ENCODE results near the gene GRAMD1B.

The GRAMD1B gene

DNA sequence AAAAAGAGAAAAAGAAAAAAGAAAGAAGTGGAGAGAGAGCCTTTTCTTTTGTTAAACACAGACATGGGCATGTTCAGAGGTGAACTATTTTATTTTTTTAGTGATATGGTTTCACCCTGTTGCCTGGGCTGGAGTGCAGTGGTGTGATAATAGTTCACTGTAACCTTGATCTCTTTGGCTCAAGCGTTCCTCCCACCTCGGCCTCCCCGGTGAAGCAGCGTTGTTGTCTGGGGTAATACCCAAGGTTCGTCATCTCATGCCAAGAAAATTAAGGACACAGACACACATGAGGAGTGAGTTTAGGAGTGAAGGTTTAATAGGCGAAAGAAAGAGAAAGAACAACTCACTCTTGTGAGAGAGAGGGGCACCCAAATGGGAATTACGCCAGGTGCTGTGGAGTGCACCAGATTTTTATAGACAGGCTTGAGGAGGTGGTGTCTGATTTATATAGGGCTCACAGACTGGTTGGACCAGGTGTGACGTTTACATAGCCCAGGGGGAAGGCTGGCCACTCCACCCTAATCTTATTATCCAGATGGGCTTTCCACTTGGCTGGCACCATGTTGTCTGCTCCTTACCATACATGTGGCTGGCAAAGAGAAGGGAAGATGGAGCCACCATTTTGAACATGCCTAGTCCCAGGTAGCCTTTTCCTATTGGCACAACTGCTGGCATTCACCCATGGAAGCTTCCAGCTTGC lies 42.3 kb downstream of the GRAMD1B start:
- H4K8ac ChIP-seq (ENCODE audit: low read depth, low read length): no peak overlapping the region
- no peak overlapping the region for H3K18ac ChIP-seq (ENCODE audit: low read length)
- no peaks in the 10 kb centered on the region for H3K27me3 ChIP-seq (ENCODE audit: insufficient read depth, low read length)
- no peak overlapping the region for H3K4me3 ChIP-seq (ENCODE audit: low read depth, low read length)
- no peaks in the 10 kb centered on the region for H3K36me3 ChIP-seq (ENCODE audit: control insufficient read depth in 1 of 2, insufficient read depth in 2 of 2, low read length in 2 of 2)
- no peak overlapping the region for H2BK120ac ChIP-seq (ENCODE audit: insufficient read depth, low read length, poor library complexity)
- H3K9ac ChIP-seq (ENCODE audit: low read length): no peak overlapping the region
- H4K91ac ChIP-seq (ENCODE audit: low read depth, low read length): no peak overlapping the region
- peak in 1 of 2 donors; percentile 46 for DNase-seq
- H3K23ac ChIP-seq (ENCODE audit: low read length): no peak overlapping the region
- H2AK5ac ChIP-seq (ENCODE audit: low read length): no peak overlapping the region
- no peak overlapping the region for H2BK5ac ChIP-seq (ENCODE audit: low read depth, low read length, poor library complexity)
- H3K27ac ChIP-seq (ENCODE audit: low read depth, low read length): no peak overlapping the region
- no peak overlapping the region for H2BK12ac ChIP-seq (ENCODE audit: low read length)
- no peaks in the 10 kb centered on the region for H3K9me3 ChIP-seq (ENCODE audit: insufficient read depth, low read depth, low read length)
- no peak overlapping the region for H3K14ac ChIP-seq (ENCODE audit: low read length)
- H3K4me2 ChIP-seq (ENCODE audit: low read length): no peak overlapping the region
- H3K4ac ChIP-seq (ENCODE audit: low read depth, low read length): no peak overlapping the region
- WGBS (ENCODE audit: extremely low coverage, insufficient coverage, insufficient read length): no CpG with 5 or more reads among the region's 8 CpGs
- no peak overlapping the region for H2AFZ ChIP-seq (ENCODE audit: insufficient read depth, low read length, poor library complexity)
- H4K12ac ChIP-seq (ENCODE audit: low read depth, low read length): no peak overlapping the region
- H3K4me1 ChIP-seq (ENCODE audit: control insufficient read depth in 1 of 2, insufficient read depth in 2 of 2, low read length in 2 of 2): peaks cover 0 to 7% of the 10 kb centered on the region in 2 experiments
- H3K79me1 ChIP-seq (ENCODE audit: low read length): no peaks in the 10 kb centered on the region
- H3K79me2 ChIP-seq (ENCODE audit: control insufficient read depth, insufficient read depth, low read length, poor library complexity): no peaks in the 10 kb centered on the region

DNA sequence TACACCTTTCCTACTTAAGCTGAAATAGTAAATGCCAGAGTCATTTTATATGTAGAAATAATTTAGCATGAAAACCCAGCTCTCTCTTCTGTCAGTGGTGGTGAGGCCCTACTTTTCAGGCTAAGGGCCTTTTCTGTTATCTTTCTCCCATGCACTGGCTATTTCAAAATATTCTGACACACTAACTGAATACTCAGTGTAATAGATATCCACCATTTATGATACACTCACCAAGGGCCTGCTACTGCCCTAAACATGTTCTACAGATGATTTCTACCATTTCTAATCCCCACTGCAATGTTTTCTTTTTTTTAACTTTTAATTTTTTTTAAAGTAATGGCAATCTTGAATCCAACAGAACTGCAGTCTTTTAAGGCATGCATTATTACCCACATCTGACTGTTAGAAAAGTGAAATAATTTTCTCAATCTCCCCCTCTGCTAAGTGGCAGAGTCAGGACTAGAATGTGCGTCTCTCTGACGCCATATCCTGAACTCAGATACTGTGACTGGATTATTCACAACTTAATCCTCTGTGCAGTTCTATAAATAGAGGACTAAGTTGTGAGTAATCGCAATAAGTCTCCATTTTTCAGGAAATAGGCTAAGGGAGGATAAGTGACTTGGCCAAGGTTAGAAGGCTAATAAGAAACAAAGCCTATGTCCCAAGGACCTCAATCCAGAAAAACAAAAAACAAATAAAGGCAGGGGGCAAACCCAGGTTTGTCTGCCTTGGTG lies 44.0 kb downstream of the GRAMD1B start:
- Histone ChIP-seq H2BK12ac (ENCODE audit: low read length) (no peak overlapping the region), H3K4me2 (ENCODE audit: low read length) (no peak overlapping the region), H4K12ac (ENCODE audit: low read depth, low read length) (no peak overlapping the region), H4K8ac (ENCODE audit: low read depth, low read length) (no peak overlapping the region), H3K4me3 (ENCODE audit: low read depth, low read length) (no peak overlapping the region), H2AFZ (ENCODE audit: insufficient read depth, low read length, poor library complexity) (no peak overlapping the region), H3K23ac (ENCODE audit: low read length) (no peak overlapping the region), H3K27me3 (ENCODE audit: insufficient read depth, low read length) (no peaks in the 10 kb centered on the region), H3K27ac (ENCODE audit: low read depth, low read length) (no peak overlapping the region), H3K36me3 (ENCODE audit: control insufficient read depth in 1 of 2, insufficient read depth in 2 of 2, low read length in 2 of 2) (no peaks in the 10 kb centered on the region), H3K79me1 (ENCODE audit: low read length) (peaks cover 1% of the 10 kb centered on the region), H4K91ac (ENCODE audit: low read depth, low read length) (no peak overlapping the region), H2BK120ac (ENCODE audit: insufficient read depth, low read length, poor library complexity) (no peak overlapping the region), H3K14ac (ENCODE audit: low read length) (no peak overlapping the region), H2BK5ac (ENCODE audit: low read depth, low read length, poor library complexity) (no peak overlapping the region), H3K9me3 (ENCODE audit: insufficient read depth, low read depth, low read length) (no peaks in the 10 kb centered on the region), H3K18ac (ENCODE audit: low read length) (no peak overlapping the region), H3K9ac (ENCODE audit: low read length) (no peak overlapping the region), H3K4ac (ENCODE audit: low read depth, low read length) (no peak overlapping the region), H3K4me1 (ENCODE audit: control insufficient read depth in 1 of 2, insufficient read depth in 2 of 2, low read length in 2 of 2) (peaks cover 0 to 7% of the 10 kb centered on the region in 2 experiments), H3K79me2 (ENCODE audit: control insufficient read depth, insufficient read depth, low read length, poor library complexity) (no peaks in the 10 kb centered on the region), H2AK5ac (ENCODE audit: low read length) (no peak overlapping the region)
- peak in 1 of 2 donors; percentile 42 for DNase-seq
- WGBS (ENCODE audit: extremely low coverage, insufficient coverage, insufficient read length): no CpG with 5 or more reads among the region's 3 CpGs

DNA sequence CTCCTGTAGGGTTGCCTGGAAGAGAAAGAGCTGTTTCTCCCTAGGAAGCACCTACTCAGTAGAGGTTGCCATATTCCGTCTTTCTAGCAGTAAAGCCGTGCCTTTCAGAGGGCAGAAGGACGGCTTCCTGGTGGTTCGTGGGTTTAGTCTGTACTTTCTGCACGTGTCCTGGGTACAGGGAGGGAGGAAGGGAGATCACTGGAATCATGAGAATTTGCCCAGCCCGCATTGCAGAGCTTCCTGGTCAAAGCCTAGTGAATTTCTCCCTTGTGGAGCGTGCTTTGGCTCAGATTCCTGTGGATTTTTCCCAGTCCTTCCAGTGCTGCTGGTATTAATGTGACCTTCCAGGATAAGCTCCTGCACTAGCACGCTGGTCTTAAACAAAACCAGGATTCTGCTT lies 44.9 kb downstream of the GRAMD1B start:
- Histone ChIP-seq H3K23ac (ENCODE audit: low read length) (no peak overlapping the region), H2BK5ac (ENCODE audit: low read depth, low read length, poor library complexity) (no peak overlapping the region), H3K4me3 (ENCODE audit: low read depth, low read length) (no peak overlapping the region), H2AFZ (ENCODE audit: insufficient read depth, low read length, poor library complexity) (no peak overlapping the region), H3K4ac (ENCODE audit: low read depth, low read length) (no peak overlapping the region), H4K12ac (ENCODE audit: low read depth, low read length) (no peak overlapping the region), H3K9ac (ENCODE audit: low read length) (no peak overlapping the region), H3K27me3 (ENCODE audit: insufficient read depth, low read length) (no peaks in the 10 kb centered on the region), H3K4me1 (ENCODE audit: control insufficient read depth in 1 of 2, insufficient read depth in 2 of 2, low read length in 2 of 2) (peaks cover 0 to 7% of the 10 kb centered on the region in 2 experiments), H3K18ac (ENCODE audit: low read length) (no peak overlapping the region), H2AK5ac (ENCODE audit: low read length) (no peak overlapping the region), H3K4me2 (ENCODE audit: low read length) (no peak overlapping the region), H3K14ac (ENCODE audit: low read length) (no peak overlapping the region), H3K36me3 (ENCODE audit: control insufficient read depth in 1 of 2, insufficient read depth in 2 of 2, low read length in 2 of 2) (no peaks in the 10 kb centered on the region), H3K79me1 (ENCODE audit: low read length) (peaks cover 1% of the 10 kb centered on the region), H2BK12ac (ENCODE audit: low read length) (no peak overlapping the region), H3K27ac (ENCODE audit: low read depth, low read length) (no peak overlapping the region), H3K9me3 (ENCODE audit: insufficient read depth, low read depth, low read length) (no peaks in the 10 kb centered on the region), H4K91ac (ENCODE audit: low read depth, low read length) (no peak overlapping the region), H4K8ac (ENCODE audit: low read depth, low read length) (no peak overlapping the region), H3K79me2 (ENCODE audit: control insufficient read depth, insufficient read depth, low read length, poor library complexity) (no peaks in the 10 kb centered on the region), H2BK120ac (ENCODE audit: insufficient read depth, low read length, poor library complexity) (no peak overlapping the region)
- peak; percentile 95 to 96 for DNase-seq
- no CpG with 5 or more reads among the region's 8 CpGs for WGBS (ENCODE audit: extremely low coverage, insufficient coverage, insufficient read length)

DNA sequence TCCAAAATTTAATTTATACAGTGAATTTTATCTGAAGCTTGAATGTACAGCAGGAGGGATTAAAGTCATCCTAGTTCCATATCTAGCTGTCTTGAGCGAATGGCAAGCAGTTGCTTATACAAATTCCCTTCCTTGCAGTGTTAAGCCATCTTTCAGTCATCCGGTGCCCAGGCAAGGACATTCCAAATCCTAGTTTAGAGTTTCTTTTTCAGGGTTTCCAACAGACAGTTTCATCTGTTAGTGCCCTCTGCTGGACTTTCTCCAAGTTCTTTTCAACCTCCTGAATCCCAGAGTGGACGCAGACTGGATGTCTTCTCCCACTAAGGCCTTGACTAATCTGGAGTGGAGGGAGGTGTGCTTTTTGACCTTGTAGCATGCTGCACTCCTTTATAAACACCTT lies 45.4 kb downstream of the GRAMD1B start:
- no peaks in the 10 kb centered on the region for H3K9me3 ChIP-seq (ENCODE audit: insufficient read depth, low read depth, low read length)
- H3K23ac ChIP-seq (ENCODE audit: low read length): no peak overlapping the region
- no CpG with 5 or more reads among the region's 3 CpGs for WGBS (ENCODE audit: extremely low coverage, insufficient coverage, insufficient read length)
- H3K27me3 ChIP-seq (ENCODE audit: insufficient read depth, low read length): no peaks in the 10 kb centered on the region
- peaks cover 0 to 7% of the 10 kb centered on the region in 2 experiments for H3K4me1 ChIP-seq (ENCODE audit: control insufficient read depth in 1 of 2, insufficient read depth in 2 of 2, low read length in 2 of 2)
- no peak overlapping the region for H4K8ac ChIP-seq (ENCODE audit: low read depth, low read length)
- H3K14ac ChIP-seq (ENCODE audit: low read length): no peak overlapping the region
- H3K4ac ChIP-seq (ENCODE audit: low read depth, low read length): no peak overlapping the region
- H3K18ac ChIP-seq (ENCODE audit: low read length): no peak overlapping the region
- peak; percentile 38 to 77 for DNase-seq
- peaks cover 1% of the 10 kb centered on the region for H3K79me1 ChIP-seq (ENCODE audit: low read length)
- H3K4me2 ChIP-seq (ENCODE audit: low read length): no peak overlapping the region
- no peak overlapping the region for H3K4me3 ChIP-seq (ENCODE audit: low read depth, low read length)
- H2BK12ac ChIP-seq (ENCODE audit: low read length): no peak overlapping the region
- H4K12ac ChIP-seq (ENCODE audit: low read depth, low read length): no peak overlapping the region
- H3K36me3 ChIP-seq (ENCODE audit: control insufficient read depth in 1 of 2, insufficient read depth in 2 of 2, low read length in 2 of 2): no peaks in the 10 kb centered on the region
- no peak overlapping the region for H3K27ac ChIP-seq (ENCODE audit: low read depth, low read length)
- H2AK5ac ChIP-seq (ENCODE audit: low read length): no peak overlapping the region
- H3K79me2 ChIP-seq (ENCODE audit: control insufficient read depth, insufficient read depth, low read length, poor library complexity): no peaks in the 10 kb centered on the region
- no peak overlapping the region for H3K9ac ChIP-seq (ENCODE audit: low read length)
- no peak overlapping the region for H2AFZ ChIP-seq (ENCODE audit: insufficient read depth, low read length, poor library complexity)
- H2BK5ac ChIP-seq (ENCODE audit: low read depth, low read length, poor library complexity): no peak overlapping the region
- no peak overlapping the region for H4K91ac ChIP-seq (ENCODE audit: low read depth, low read length)
- H2BK120ac ChIP-seq (ENCODE audit: insufficient read depth, low read length, poor library complexity): no peak overlapping the region
